A673 (cell line): ENCODE data around the gene WDR43. TPM values are rescaled to one million over a fixed set of nuclear protein-coding genes. Genes with fewer than 3 reads are reported as not detected.

ENCODE experiments used
- BruUV-seq: library from RNA; stranded (reverse); fragments of 400-500 nt; replicated peaks from 2 replicates; lab custom pipeline; 2021; lab: Mats Ljungman, UMichigan
- CTCF ChIA-PET: fragments of 300-600 bp; sonication (Branson Sonifier 250); formaldehyde crosslinking; loops from one replicate; lab custom pipeline; 2022; ENCODE audit warnings: antibody characterized with exemption; lab: Charles Lee
- POLR2A ChIA-PET: fragments of 300-600 bp; sonication (Branson Sonifier 250); formaldehyde crosslinking; loops from one replicate; lab custom pipeline; 2022; ENCODE audit warnings: antibody characterized with exemption; ENCODE audit not compliant: low non-redundant PET; lab: Charles Lee
- DNase-seq: peaks from one replicate; pipeline ENCODE4 v3.0.0-alpha.2; 2015; ENCODE audit warnings: low spot score
- H3K27ac ChIP-seq: fragments of 200-600 bp; sonication (generic); 2 replicates; pipeline ENCODE4 v1.5.1; 2016; ENCODE audit warnings: mixed run types, low read depth, mild to moderate bottlenecking, mixed read lengths, antibody characterized with exemption, low read length; ENCODE audit not compliant: poor library complexity, severe bottlenecking
- H3K27me3 ChIP-seq: fragments of 200-600 bp; sonication (generic); replicated peaks from 2 replicates; pipeline ENCODE4 v1.6.1; 2017; ENCODE audit warnings: mixed run types, low read depth, mild to moderate bottlenecking, mixed read lengths, antibody characterized with exemption, low read length; ENCODE audit not compliant: insufficient read depth, poor library complexity
- H3K36me3 ChIP-seq: fragments of 200-600 bp; sonication (generic); 2 replicates; pipeline ENCODE4 v1.6.1; 2016; ENCODE audit warnings: mixed run types, mild to moderate bottlenecking, mixed read lengths, antibody characterized with exemption, low read length; ENCODE audit not compliant: insufficient read depth, poor library complexity, severe bottlenecking
- H3K4me1 ChIP-seq: fragments of 200-600 bp; sonication (generic); 2 replicates; pipeline ENCODE4 v1.6.1; 2017; ENCODE audit warnings: mixed run types, mild to moderate bottlenecking, mixed read lengths, antibody characterized with exemption, low read length; ENCODE audit not compliant: insufficient read depth, poor library complexity, severe bottlenecking
- H3K4me3 ChIP-seq: fragments of 200-600 bp; sonication (generic); 2 replicates; pipeline ENCODE4 v1.5.1; 2016; ENCODE audit warnings: low read depth, mixed run types, mild to moderate bottlenecking, mixed read lengths, low read length; ENCODE audit not compliant: poor library complexity, severe bottlenecking
- H3K9me3 ChIP-seq: fragments of 200-600 bp; sonication (generic); 2 replicates; pipeline ENCODE4 v1.6.1; 2016; ENCODE audit warnings: mixed run types, low read depth, mild to moderate bottlenecking, mixed read lengths, antibody characterized with exemption, low read length; ENCODE audit not compliant: poor library complexity, severe bottlenecking
- CTCF ChIP-seq: fragments of 300-800, 200-600 bp; sonication (generic); conservative IDR thresholded peaks from 2 replicates; pipeline ENCODE4 v1.5.1; 2017; ENCODE audit warnings: low read depth, mild to moderate bottlenecking, antibody characterized with exemption, low read length, moderate library complexity, mixed read lengths
- EZH2 ChIP-seq: fragments of 200-600 bp; sonication (generic); IDR thresholded peaks from 2 replicates; pipeline ENCODE4 v1.6.1; 2017; ENCODE audit warnings: borderline replicate concordance, low read depth, mild to moderate bottlenecking, mixed read lengths, antibody characterized with exemption, low read length; ENCODE audit not compliant: poor library complexity, severe bottlenecking
- intact Hi-C: fragments of 100-400 bp; cut with micrococcal nuclease; formaldehyde crosslinking; loops from one replicate; pipeline ENCODE4 v1.10.0; 2022; ENCODE audit not compliant: unreplicated experiment
- total RNA-seq: library from RNA; stranded (reverse); gene quantifications from 2 replicates; pipeline ENCODE4 v1.2.3, GENCODE V29; 2021

WDR43 gene
- total RNA-seq, 1 experiment from 2014 or later = 145 TPM

GRCh38 chr2:28981620-28982376, 87.3 kb downstream of the WDR43 start:
- no peaks in the 10 kb centered on the region for H3K4me1 ChIP-seq
- no peak for TF ChIP-seq CTCF
- TF ChIP-seq EZH2 = no peak
- no peaks in the 10 kb centered on the region for H3K36me3 ChIP-seq
- H3K27ac ChIP-seq = no peak overlapping the region
- POLR2A ChIA-PET = no interaction called here
- CTCF ChIA-PET = no interaction called here
- BruUV-seq = no TSS peak
- no peaks in the 10 kb centered on the region for H3K27me3 ChIP-seq
- H3K9me3 ChIP-seq = no peaks in the 10 kb centered on the region
- intact Hi-C loops = no loop called here
- DNase-seq = no peak
- H3K4me3 ChIP-seq = no peak overlapping the region

- Histone ChIP-seq H3K4me1 (no peaks in the 10 kb centered on the region), H3K9me3 (no peaks in the 10 kb centered on the region), H3K4me3 (no peak overlapping the region), H3K27ac (no peak overlapping the region), H3K27me3 (no peaks in the 10 kb centered on the region), H3K36me3 (no peaks in the 10 kb centered on the region)
- intact Hi-C loops = no loop called here
- no TSS peak for BruUV-seq
- POLR2A ChIA-PET = no interaction called here
- no peak for DNase-seq
- CTCF ChIA-PET = interaction anchor here (0.6 kb wide), 1 partner anchor 863 kb away, joined by 5 read pairs; no protein-coding TSS in a partner anchor
- TF ChIP-seq CTCF (no peak), EZH2 (no peak)
Measured at GRCh38 chr2:28982381-28982950, 88.0 kb downstream of the WDR43 start.

GRCh38 chr2:28986429-28986828, 92.0 kb downstream of the WDR43 start:
- Histone ChIP-seq H3K4me3 (no peak overlapping the region), H3K4me1 (no peaks in the 10 kb centered on the region), H3K9me3 (no peaks in the 10 kb centered on the region), H3K27ac (no peak overlapping the region), H3K27me3 (no peaks in the 10 kb centered on the region), H3K36me3 (no peaks in the 10 kb centered on the region)
- intact Hi-C loops = no loop called here
- BruUV-seq = no TSS peak
- DNase-seq = no peak
- POLR2A ChIA-PET = no interaction called here
- CTCF ChIA-PET = no interaction called here
- TF ChIP-seq CTCF (no peak), EZH2 (no peak)
